LoVo (cell line): Measurements from ENCODE around the gene MAST4.

ENCODE experiments used
- DNase-seq: peaks from one replicate; pipeline ENCODE4 v3.0.0-alpha.2; 2016; ENCODE audit warnings: low spot score

MAST4 gene

DNA sequence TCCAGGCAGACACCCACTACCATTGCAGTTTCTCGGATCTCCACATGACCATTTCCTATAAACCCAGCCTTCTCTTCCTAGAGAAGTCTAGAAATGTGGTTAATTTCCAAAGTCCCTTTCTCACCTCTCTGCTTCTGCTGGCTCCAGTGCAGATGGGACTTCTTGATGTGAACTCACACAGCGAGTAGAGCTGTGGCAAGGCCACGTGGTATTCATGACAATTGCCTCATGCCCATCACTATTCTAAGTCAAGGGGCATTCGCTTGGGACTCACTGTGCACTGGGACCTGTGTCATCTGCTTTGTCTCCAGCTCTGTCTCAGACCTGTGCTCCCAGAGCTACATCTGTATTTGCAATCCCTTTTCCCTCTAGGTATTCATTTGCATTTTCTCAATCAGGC, 594.2 kb downstream of the MAST4 start:
- no peak for DNase-seq

DNA sequence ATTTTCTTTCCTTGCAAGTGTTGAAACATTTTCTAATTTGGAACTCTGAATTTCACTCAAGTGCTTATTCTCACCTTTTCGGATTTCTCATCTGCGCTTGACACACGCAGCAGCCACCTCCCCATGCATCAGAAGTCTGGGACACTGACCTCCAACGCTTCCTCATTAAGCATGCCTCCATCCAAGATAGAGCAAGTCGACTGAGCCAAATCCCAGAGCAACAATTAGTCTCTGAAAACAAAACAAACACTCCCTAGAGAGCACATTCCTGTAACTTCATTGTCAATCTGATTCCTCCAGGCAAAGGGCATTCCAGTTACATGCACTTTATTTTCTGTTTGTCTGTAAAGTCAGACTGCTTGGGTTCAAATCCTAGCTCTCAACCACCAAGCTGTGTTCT, 594.7 kb downstream of the MAST4 start:
- no peak for DNase-seq

DNA sequence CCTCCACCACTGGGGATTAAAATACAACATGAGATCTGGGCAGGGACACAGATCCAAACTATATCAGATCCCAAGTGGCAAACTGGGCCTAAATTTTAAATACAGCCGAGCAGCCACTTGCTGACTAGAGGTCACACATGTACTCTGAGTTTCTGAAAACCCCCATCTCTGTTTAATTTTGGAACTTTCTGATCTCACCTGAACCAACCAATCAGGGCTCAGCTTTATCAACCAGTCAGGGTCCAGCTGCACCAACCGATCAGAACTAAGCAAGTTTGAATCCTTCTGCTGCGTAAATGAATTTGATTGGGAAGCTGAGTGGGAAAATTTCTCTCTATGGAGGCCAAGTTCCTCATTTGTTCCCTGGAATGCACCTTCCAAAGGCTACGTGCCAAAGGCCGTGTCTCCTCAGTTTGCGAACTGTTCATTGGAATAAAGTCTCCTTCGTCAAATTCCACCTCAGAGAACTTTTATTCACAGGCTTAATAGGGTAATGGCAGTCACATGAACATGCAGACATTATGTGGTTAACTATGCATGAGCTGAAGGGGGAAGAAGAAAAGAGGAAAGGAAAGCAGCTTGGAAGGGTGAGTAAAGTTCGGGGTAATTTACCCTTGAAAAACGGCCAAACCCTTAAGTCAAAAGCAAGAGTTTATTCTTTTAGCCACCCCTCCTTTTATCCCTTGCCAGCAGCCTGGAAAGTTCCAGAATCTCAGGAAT, 596.7 kb downstream of the MAST4 start:
- DNase-seq = no peak

DNA sequence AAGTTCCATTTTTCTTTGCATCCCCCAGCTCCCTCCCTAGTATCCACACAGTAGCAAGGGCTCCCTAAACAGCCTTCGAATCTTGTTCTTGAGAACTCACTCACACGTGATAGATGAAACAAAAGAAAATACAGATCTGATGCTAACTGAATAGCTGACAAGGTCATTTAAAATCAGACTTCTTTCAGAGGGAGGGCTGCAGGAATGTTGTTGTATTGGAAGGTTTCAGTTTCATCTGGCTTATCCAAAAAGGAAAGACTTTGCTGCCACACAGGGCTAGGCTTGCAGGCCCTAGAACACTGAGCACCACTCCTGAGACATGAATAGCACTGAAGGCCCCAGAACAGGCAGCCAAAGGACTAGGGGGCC, 597.2 kb downstream of the MAST4 start:
- DNase-seq = no peak

DNA sequence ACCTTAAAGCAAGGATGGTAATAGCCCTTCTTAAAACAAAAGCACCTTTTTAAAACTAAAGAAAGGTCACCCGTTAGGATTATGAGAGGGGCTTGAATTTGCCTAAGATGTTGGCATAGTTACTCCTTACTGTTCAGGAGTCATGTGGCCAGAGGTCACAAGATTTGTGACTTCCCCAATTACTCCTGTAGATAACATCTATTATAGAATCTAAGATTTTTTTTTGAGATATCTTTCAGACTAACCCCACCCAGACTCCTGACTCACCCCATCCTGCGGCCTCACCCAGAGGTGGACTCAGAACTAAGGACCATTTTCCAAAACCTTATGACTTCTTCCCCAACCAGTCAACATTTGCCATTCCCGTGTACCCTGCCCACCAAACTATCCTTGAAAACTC, 598.0 kb downstream of the MAST4 start:
- no peak for DNase-seq

DNA sequence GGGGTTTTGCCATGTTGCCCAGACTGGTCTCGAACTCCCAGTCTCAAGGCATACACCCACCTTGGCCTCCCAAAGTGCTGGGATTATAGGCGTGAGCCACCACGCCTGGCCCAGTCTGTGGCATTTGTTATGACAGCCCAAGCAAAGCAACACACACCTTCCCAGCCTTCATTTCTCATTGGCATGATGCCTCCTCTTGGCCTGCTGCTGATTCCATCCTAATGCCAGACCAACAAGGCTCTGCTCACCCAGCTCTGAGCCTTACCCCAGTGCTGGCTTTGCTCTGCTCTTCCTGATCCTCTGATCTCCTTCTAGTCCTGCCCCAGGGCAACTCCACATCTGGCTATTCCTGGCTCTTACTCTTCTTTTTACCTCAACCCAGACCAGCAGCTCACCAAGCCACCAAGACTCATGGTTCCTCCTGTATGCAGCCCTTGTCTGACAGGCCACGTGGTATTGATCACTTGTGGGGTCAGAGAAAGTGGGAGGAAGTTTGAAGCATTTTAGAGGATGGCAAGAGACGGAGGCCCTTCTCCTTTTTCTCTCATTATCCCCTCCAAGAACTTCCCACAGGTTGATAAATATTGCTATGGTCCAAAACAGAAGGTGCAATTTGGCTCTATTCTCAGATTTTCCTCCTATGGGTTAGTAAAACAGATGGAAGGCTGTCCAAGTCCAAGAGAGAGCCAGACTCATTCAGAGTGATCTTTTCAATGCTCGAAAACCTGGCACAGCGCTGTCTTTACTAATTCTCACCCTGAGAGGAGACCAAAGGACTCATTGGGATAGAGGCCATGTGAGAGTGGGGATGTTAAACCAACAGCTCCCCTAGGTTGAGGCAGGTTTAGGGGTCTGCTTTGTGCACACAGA, 599.4 kb downstream of the MAST4 start:
- DNase-seq = no peak

DNA sequence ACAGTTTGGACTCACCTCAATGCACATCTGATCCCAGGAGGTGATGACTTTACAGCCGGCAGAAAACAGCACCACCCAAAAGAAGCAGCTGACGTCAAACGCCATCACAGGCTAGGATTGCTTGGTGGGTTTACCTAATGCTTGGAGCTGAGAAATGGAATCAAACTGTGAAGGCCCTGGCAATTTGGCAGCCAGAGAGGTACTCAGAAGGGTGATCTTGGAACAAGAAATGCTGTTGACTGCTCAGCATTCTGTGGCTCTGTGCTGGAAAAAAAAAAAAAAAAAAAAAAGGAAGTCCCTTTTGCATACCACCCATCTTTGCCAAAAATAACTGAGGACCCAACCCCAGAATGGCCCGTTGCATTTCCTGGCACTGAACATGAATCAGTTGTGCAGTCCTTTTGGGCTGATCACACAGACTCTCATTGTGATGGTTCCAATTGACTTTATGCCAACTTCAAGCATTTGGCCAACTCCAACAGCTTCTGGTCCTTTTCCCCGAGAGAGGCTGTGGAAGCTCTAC, 600.4 kb downstream of the MAST4 start, which contains the start of gene CD180:
Gene CD180 (minus strand): TSS at position 263 of the 523 bp plus-strand sequence. CDS start 158 bp downstream, at position 105.
- DNase-seq = no peak

DNA sequence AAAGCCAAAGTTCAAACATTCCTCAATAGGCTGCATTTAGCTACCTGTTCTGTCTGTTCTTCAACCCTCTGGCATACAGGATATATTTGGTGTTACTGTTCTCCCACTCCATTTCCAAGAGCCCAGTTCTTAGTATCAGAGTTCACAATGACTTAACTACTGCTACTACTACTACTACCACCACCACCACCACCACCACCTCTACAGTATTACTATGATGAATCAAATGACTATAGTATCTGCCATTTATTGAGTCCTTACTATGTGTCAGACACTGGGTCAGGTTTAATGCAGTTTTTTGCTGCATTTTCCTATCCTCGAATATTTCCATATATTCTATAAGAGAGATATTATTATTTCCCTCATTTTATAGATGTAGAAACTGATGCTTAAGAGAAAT, 601.3 kb downstream of the MAST4 start:
- DNase-seq = no peak

DNA sequence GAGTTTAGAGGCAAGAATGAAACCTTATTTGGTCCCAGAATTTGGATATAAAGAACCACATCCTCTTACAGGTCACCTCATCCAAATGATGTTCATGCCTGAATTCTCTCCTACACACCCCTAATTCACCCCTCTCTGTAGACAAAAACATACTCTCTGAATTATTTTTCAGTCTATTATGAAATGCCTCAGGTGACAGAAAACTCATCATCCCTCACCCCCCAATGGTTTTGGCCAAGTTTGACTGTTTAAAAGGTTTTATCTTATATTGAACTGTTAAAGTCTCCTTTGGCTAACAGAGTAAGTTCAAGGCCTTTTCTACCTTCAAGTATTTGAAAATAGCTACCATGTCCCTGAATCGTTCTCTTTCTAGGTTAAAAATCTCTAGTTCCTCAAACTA, 602.7 kb downstream of the MAST4 start:
- DNase-seq = no peak

DNA sequence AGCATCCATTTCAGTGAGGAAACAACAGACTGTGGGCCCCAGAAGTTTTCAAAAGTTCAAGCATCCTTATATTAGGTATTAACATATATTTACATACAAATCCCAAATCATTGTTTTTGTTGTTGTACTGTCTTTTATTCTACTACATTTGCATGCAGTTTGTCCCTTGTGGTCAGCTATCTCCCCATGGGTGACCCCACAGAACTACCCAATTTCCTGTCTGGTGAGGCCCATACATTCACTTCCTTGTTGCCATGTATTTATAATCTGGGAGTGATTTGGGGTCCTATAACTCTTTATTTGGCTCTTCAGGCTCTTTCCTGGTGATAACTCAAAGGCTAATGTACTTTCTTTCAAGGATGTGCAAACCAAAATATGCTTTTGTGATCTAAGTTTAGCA, 603.7 kb downstream of the MAST4 start:
- no peak for DNase-seq

DNA sequence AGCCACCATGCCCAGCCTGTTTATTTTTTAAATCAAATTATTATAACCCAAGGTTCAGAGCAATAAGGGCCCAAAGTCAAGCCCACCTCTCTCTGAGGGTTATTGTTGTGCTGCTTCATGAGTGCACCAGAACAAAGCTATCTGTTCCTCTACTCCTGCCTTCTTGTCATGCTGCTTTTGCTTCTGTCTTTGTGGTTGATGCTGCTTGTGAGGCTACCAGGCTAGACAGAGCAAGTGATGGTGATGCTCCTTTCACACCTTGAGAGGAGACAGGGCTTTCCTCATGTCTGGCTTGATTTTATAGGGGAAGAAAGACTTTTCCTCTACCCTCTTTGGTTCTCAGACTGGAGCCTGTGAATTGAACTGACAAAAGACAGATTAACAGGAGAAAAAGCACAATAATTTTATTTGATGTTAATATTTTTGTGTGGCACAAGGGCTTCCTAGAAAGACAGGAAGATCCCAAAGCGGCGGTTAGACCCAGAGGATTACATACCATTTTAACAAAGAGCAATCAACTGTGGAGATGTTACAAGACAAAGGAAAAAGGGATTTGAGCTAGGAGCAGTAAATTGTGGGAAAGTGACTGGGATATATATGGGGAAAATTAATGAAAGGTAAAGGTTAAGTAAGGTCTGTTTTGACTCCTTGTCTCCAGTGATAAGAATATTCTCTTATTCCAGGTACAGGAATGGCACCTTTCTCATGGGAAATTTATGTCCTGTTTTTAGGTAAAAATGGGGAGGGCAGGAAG, 604.8 kb downstream of the MAST4 start:
- DNase-seq = no peak

DNA sequence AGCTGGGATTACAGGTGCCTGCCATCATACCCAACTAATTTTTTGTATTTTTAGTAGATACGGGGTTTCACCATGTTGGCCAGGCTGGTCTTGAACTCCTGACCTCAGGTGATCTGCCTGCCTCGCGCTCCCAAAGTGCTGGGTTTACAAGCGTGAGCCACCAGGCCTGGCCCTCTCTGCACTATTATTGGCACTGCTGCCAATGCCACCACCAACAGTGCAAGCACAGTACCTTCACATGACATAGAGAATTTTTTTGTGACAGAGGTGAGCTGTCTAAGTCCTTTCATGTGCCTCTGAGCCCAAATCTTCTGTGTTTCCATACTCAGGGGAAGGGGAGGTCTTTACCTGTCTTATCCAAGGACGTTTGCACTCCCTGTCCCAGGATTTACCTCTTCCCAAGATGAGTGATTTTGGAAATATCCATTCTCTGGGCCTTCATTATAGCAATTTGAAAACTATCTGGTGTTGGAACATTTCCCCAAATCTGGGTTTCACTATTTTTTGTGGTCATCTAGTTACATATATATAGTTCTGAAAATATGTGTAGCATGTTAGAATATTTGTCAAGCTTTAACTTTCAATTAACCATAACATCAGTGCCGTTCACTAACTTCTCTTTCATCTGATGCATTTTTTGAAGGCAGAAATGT, 605.8 kb downstream of the MAST4 start:
- DNase-seq = no peak

DNA sequence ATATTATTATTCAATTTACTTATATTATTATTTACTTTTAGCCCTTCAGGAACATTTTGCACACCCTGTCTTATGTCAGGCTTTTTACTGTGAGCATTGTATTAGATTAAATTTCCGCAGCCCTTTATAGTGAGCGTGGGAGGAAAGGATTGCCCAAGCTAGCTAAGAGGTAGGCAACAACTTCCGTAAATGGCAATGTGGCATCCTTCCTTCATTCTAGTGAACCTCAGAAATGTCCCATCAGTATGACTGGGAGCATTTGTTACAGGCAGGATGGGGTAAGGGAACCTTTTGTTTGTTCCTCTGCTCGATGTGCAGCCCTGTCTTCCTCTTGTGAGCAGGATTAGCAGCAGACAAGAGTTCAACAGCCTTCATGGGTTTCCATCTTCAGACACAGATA, 606.6 kb downstream of the MAST4 start:
- DNase-seq = no peak

DNA sequence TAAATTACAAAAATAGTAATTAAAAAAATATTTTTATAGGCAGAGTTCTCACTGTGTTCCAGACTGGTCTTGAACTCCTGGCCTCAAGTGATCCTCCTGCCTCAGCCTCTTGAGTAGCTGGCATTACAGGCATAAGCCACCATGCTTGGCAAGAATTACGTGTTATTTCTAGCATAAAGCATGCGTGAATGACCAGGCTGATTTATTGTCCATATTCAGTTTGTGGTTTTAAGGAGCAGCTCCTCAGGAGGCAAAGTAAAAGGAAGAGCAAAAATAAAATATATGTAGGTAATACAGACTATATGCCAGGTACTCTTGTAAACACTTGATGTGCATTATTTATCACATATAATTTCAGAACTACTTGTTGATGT, 607.5 kb downstream of the MAST4 start:
- no peak for DNase-seq

DNA sequence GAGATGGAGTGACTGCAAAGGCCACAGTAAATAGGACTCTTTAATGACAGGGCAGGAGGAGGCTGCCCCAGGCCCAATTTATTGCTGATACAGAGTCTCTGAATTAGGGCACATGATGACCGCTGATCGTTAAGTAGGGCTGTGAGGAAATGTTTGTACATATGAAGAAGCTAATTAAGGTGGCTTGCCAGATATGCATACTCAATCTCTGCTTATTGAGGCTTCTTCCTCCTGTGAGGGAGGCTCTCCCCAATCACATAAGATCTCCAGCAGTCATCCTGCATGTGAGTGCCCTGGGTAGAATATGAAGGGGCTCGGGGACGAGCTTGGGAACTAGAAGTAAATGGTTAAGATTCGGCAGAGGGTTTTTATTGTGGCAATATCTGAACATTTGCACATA, 608.6 kb downstream of the MAST4 start:
- DNase-seq = no peak

DNA sequence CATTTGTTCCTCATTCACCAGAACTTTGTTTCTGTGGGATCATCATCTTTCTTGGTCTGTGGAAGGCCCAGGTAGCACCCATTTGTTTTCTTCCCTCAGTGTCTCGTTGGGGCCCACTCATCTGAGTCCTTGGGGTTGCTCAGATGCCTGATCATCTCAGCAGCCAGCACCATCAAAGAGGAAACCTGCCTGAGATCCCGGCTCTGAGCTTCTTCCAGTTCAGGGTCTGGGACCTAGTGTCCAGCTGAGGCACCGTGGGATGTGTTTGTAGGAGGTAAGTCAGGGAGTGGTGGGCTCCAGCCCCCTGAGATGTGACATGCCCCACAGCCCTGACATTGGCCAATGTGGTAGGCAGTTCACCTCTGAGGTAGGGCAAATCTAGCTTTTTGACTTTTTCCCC, 609.8 kb downstream of the MAST4 start:
- no peak for DNase-seq

DNA sequence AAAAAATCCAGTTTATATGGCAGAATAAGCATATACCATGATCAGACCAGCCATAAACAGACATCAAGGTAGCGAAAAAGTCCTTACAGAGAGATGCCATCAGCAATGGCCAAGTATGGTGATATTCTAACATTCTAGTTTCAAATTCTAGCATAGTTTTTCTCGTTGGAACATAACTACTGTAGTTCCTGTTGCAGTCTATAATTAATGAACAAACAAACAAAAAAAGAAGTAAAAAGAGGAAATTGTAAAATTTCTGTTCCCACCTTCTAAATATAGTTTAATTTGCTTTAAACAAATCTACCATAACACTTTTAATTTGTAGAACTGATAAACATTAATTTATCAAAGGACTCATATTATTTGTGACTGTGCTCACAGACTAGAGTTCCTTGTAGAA, 610.3 kb downstream of the MAST4 start:
- no peak for DNase-seq

DNA sequence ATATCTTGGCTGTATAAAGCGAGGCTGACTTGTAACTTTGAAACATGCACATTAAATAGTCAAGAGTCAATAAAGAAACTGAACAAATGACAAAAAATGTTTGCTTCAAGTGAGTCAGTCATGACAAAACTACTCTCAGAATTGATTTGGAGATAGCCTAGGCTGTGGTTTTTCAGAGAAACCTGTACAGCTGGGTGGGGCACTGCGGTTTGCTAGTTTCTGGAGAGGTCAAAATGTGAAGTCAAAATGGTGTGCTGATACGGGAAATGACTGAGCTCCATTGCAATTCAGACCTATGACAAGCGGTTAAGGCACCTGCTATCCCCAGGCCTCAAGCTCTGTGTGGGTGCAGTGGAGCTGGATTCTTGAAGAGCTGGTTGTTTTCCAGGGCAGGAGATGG, 610.7 kb downstream of the MAST4 start:
- DNase-seq = peak; percentile 86

DNA sequence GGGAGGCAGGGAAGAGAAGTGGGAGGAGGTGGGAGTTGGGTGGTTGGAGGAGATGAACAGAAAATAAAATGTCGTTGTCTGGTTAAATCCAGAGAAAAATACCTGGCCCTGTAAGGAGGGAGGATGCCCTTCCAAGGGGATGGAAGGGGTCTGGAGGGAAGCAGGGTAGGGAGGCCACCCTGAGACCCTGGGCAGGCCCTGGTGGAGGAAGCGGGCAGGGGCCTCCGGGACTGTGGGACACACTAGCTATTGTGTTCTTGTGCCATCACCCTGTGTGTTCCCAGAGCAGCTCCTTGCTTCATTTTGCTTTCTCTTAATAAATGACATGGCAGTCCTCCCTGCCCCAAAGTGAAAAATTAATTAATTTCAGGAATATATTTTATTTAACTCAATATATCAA, 612.2 kb downstream of the MAST4 start:
- no peak for DNase-seq

DNA sequence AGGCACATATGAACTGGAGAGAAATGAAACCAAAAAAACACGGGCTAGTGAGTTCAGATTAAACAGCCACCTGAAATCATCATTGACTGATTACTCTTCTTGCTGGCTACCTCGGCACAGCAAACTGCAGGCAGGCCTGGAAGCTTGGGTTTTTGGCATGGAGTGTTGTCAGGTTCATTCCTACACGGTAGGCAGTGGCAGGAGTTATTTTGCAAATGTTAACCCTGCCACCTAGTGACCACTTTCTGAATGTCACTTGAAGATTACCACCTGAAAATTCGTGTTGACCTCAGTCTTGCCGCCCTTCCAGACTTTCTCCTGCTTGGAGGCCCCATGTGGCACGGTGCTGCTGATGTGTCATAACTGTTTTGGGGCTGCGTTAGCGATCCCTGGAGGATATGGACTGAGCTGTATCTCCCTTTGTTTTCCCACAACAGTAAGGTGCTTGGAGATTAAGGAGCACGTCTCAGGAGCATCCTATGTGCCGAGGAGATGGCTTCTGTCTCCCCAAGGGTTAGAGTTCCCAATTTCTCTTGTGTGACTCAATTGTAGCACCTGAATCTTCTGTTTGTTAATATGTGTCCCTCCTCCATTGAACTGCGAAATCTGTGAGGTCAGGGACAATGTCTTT, 613.1 kb downstream of the MAST4 start:
- peak; percentile 80 for DNase-seq

DNA sequence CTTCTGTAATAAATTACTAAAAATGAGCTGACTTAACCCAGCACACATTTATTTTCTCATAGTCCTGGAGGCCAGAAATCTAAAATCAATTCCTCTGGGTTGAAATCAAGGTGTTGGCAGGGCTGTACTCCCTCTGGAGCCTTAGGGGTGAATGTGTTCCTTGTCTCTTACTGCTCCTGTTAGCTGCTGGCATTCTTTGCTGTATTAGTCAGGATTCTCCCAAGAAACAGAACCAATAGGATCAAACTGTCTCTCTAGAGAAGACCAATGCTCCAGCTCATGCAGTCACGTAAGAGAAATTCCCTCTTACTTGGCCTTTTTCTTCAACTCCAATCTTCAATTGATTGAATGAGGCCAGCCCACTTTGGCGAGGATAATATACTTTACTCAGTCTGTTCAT, 615.7 kb downstream of the MAST4 start:
- DNase-seq = no peak

DNA sequence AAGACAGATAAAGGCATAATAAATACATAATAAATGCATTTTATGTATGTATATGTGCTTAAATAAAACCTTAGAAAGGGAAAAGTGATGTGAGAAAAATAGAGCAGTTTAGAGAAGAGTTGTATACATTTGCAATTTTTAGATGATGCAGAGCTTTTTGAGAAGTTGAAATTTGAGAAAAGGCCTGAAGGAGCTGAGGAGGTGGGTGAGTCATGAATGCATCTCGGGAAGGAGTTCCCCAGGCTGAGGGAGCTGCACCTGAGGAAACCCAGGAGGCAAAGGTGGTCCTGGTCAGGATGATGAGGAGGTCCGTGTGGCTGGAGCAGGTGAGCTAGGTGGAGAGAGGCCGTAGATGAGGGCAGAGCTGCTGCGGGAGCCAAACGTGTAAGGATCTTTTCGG, 617.8 kb downstream of the MAST4 start:
- no peak for DNase-seq
